IPS-15b (cell line): ENCODE measurements around the gene GPHB5.

Source experiments
- H3K27me3 ChIP-seq: one replicate; pipeline ENCODE4 v1.6.1; 2013; ENCODE audit warnings: low read length; ENCODE audit not compliant: control insufficient read depth, insufficient read depth
- H3K36me3 ChIP-seq: one replicate; pipeline ENCODE4 v1.6.1; 2013; ENCODE audit warnings: low read length; ENCODE audit not compliant: control insufficient read depth, insufficient read depth
- H3K4me1 ChIP-seq: one replicate; pipeline ENCODE4 v1.6.1; 2013; ENCODE audit warnings: mild to moderate bottlenecking, low read length; ENCODE audit not compliant: control insufficient read depth, insufficient read depth
- H3K4me3 ChIP-seq: one replicate; pipeline ENCODE4 v1.5.1; 2013; ENCODE audit warnings: low read depth, low read length
- H3K9ac ChIP-seq: one replicate; pipeline ENCODE4 v1.6.1; 2013; ENCODE audit warnings: low read depth, mild to moderate bottlenecking, low read length
- H3K9me3 ChIP-seq: one replicate; pipeline ENCODE4 v1.6.1; 2013; ENCODE audit warnings: mild to moderate bottlenecking, low read length; ENCODE audit not compliant: control insufficient read depth, insufficient read depth

GPHB5 gene

GRCh38 chr14:63273717-63274655 is 44.7 kb downstream of the GPHB5 start:
- no peaks in the 10 kb centered on the region for H3K27me3 ChIP-seq
- H3K36me3 ChIP-seq, result no peaks in the 10 kb centered on the region
- H3K4me3 ChIP-seq, result no peak overlapping the region
- no peak overlapping the region for H3K9ac ChIP-seq
- peaks cover 3% of the 10 kb centered on the region for H3K4me1 ChIP-seq
- H3K9me3 ChIP-seq, result no peaks in the 10 kb centered on the region

DNA sequence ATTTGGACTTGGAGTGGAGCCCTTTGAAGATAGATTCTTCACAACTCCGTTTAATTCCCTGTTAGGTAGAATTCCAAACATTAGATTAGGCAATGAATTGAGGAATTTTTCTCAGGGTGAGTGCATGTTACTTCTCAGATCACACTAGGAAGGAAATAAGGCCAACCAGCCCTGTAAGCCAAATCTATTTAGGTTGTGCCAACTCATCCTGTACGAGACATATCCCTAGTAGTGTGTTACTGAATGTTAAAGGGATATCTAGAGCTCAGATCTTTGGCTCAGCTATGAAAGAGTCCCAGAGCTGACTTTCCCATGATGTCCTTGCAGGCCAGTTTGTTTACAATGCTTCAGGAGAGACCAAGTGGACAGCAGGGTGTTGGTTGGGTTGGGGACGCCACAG is 45.6 kb downstream of the GPHB5 start:
- no peaks in the 10 kb centered on the region for H3K36me3 ChIP-seq
- no peaks in the 10 kb centered on the region for H3K9me3 ChIP-seq
- no peak overlapping the region for H3K4me3 ChIP-seq

DNA sequence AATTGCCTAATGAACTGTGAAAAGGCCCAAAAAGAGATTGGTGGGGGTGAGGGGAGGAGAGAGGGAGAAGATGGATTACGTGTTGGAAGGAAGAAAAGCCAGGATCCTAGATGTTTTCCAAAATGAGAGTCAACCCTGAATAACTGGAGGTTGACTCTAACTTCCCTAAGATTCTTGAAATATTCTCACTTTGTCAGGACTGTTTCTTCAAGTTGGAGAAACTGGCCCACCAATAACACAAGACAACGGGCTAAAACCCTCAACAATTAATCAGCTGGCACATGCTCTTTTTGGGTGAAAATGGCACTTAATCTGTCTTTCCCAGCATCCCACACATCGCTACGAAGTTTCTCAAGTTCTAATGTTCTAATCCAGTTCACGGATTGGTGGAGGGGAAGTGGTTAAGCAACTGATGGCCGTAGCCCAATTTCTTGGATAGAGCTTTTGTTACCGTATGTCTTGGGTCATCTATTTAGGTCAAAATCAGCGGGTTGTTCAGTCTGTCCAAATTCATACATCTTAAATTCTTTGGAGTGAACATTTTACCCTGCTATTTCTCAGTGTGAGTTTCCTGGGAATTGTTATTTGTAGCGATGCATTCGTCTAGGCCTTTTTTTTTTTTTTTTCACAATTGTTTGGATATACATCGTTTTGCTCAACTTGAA is 49.0 kb downstream of the GPHB5 start:
- Histone ChIP-seq H3K9me3 (peaks cover 4% of the 10 kb centered on the region), H3K27me3 (no peaks in the 10 kb centered on the region), H3K4me3 (no peak overlapping the region), H3K36me3 (no peaks in the 10 kb centered on the region), H3K9ac (no peak overlapping the region), H3K4me1 (no peaks in the 10 kb centered on the region)

More for the DNA sequence above, 45.6 kb downstream of the GPHB5 start:
- Histone ChIP-seq H3K27me3 (no peaks in the 10 kb centered on the region), H3K9ac (no peak overlapping the region), H3K4me1 (peaks cover 3% of the 10 kb centered on the region)

DNA sequence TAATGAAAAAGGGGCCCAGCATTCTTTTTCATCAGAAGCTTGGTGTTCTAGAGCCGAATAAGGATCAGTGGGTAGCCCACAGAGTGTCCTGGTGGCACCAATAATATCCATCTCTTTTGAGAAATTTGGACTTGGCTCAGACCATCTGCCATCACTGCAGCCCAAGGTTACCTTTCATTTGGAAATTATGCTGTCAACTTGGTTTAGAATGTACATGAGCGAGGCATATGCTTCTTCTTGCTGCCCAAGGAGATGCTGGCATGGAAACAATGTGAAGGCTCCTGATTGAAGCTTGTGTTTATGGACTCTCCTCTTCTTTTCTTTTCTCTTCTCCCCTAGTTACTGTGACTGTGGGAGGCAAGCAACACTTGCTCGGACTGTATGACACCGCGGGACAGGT is 50.0 kb downstream of the GPHB5 start:
- H3K9ac ChIP-seq, result no peak overlapping the region
- no peaks in the 10 kb centered on the region for H3K27me3 ChIP-seq
- H3K9me3 ChIP-seq, result peaks cover 4% of the 10 kb centered on the region
- H3K4me3 ChIP-seq, result no peak overlapping the region
- no peaks in the 10 kb centered on the region for H3K4me1 ChIP-seq
- no peaks in the 10 kb centered on the region for H3K36me3 ChIP-seq

- Histone ChIP-seq H3K27me3 (no peaks in the 10 kb centered on the region), H3K36me3 (no peaks in the 10 kb centered on the region), H3K9ac (no peak overlapping the region)
These were observed 51.6 kb downstream of the GPHB5 start for GRCh38 chr14:63267171-63267570.

GRCh38 chr14:63266106-63266505 is 52.6 kb downstream of the GPHB5 start:
- Histone ChIP-seq H3K4me1 (no peaks in the 10 kb centered on the region), H3K9me3 (peaks cover 4% of the 10 kb centered on the region), H3K4me3 (no peak overlapping the region), H3K36me3 (no peaks in the 10 kb centered on the region), H3K27me3 (no peaks in the 10 kb centered on the region), H3K9ac (no peak overlapping the region)

More at GRCh38 chr14:63267171-63267570, 51.6 kb downstream of the GPHB5 start:
- Histone ChIP-seq H3K9me3 (peaks cover 4% of the 10 kb centered on the region), H3K4me1 (no peaks in the 10 kb centered on the region), H3K4me3 (no peak overlapping the region)
